HG03520 (cell line): ENCODE results near the gene GOLGA8K.
"Not testable (repeated sequence)": the region's sequence is repeated elsewhere in the genome, so short reads cannot be mapped to it uniquely, and the experiment has no call there.

Source experiments
- ATAC-seq: cut with Tn5 transposase; IDR thresholded peaks from one replicate; pipeline ENCODE4 v1.9.1; 2021; ENCODE audit warnings: mild to moderate bottlenecking, moderate library complexity; ENCODE audit not compliant: unreplicated experiment

GOLGA8K gene

GRCh38 chr15:32358462-32358861, 44.6 kb downstream of the GOLGA8K start:
- not testable (repeated sequence) for ATAC-seq

- not testable (repeated sequence) for ATAC-seq
Observed at GRCh38 chr15:32356909-32357308, 46.2 kb downstream of the GOLGA8K start.

- not testable (repeated sequence) for ATAC-seq
Observed at GRCh38 chr15:32352748-32353147, 50.3 kb downstream of the GOLGA8K start.

- not testable (repeated sequence) for ATAC-seq
Observed at GRCh38 chr15:32350563-32351220, 52.4 kb downstream of the GOLGA8K start.

GRCh38 chr15:32347037-32347436, 56.1 kb downstream of the GOLGA8K start:
- ATAC-seq, result not testable (repeated sequence)

GRCh38 chr15:32345978-32346547, 57.0 kb downstream of the GOLGA8K start:
- not testable (repeated sequence) for ATAC-seq

- ATAC-seq, result not testable (repeated sequence)
Observed at GRCh38 chr15:32343921-32344320, 59.2 kb downstream of the GOLGA8K start.
